Measurements from ENCODE around the gene SS18L1.

The SS18L1 gene

GRCh38 chr20:62149532-62150309, 6.2 kb downstream of the SS18L1 start:
- DNase-seq (ENCODE audit: extremely low spot score) = no peak
- no peak for TF ChIP-seq TARDBP (IDR thresholded peaks at IDR 0.05)
- no peak for TF ChIP-seq FOXA1 (IDR thresholded peaks at IDR 0.05)
- no peak for TF ChIP-seq L3MBTL2 (conservative IDR thresholded peaks at IDR 0.05)
- TF ChIP-seq ARNT (IDR thresholded peaks at IDR 0.05) = no peak
- no peak for TF ChIP-seq ELF4 (IDR thresholded peaks at IDR 0.05)
- TF ChIP-seq CTBP1 (IDR thresholded peaks at IDR 0.05; ENCODE audit: borderline replicate concordance) = no peak
- TF ChIP-seq FOXM1 (IDR thresholded peaks at IDR 0.05; ENCODE audit: borderline replicate concordance) = no peak
- TF ChIP-seq NFRKB (IDR thresholded peaks at IDR 0.05) = no peak
- no peak for TF ChIP-seq SP1 (IDR thresholded peaks at IDR 0.05)
- TF ChIP-seq ZNF384 (IDR thresholded peaks at IDR 0.05) = no peak
- no peak for TF ChIP-seq PKNOX1 (IDR thresholded peaks at IDR 0.05)
- no peak for TF ChIP-seq FOXK2 (IDR thresholded peaks at IDR 0.05)
- no peak for TF ChIP-seq HDGF (IDR thresholded peaks at IDR 0.05; ENCODE audit: borderline replicate concordance)
- POLR2A ChIA-PET = no interaction called here
- CTCF ChIA-PET = interaction anchor here (0.6 kb wide), 1 partner anchor 25 kb away, joined by 3 read pairs; no protein-coding TSS in a partner anchor

- POLR2A ChIA-PET = no interaction called here
- TF ChIP-seq TARDBP (IDR thresholded peaks at IDR 0.05) (no peak), PKNOX1 (IDR thresholded peaks at IDR 0.05) (no peak), SP1 (IDR thresholded peaks at IDR 0.05) (no peak), CTBP1 (IDR thresholded peaks at IDR 0.05; ENCODE audit: borderline replicate concordance) (no peak), LEF1 (IDR thresholded peaks at IDR 0.05; ENCODE audit: borderline replicate concordance) (no peak), FOXK2 (IDR thresholded peaks at IDR 0.05) (no peak), FOXA1 (IDR thresholded peaks at IDR 0.05) (no peak), ZNF384 (IDR thresholded peaks at IDR 0.05) (no peak), ELF4 (IDR thresholded peaks at IDR 0.05) (no peak), NFRKB (IDR thresholded peaks at IDR 0.05) (no peak), BHLHE40 (IDR thresholded peaks at IDR 0.05; ENCODE audit: borderline replicate concordance) (no peak), HDGF (IDR thresholded peaks at IDR 0.05; ENCODE audit: borderline replicate concordance) (no peak), SUZ12 (IDR thresholded peaks at IDR 0.05) (no peak), FOXM1 (IDR thresholded peaks at IDR 0.05; ENCODE audit: borderline replicate concordance) (no peak), ARNT (IDR thresholded peaks at IDR 0.05) (no peak), L3MBTL2 (conservative IDR thresholded peaks at IDR 0.05) (no peak)
- no peak for DNase-seq (ENCODE audit: extremely low spot score)
- CTCF ChIA-PET = no interaction called here
Observed at GRCh38 chr20:62150310-62150575, 6.7 kb downstream of the SS18L1 start.

GRCh38 chr20:62151225-62151624, 7.7 kb downstream of the SS18L1 start:
- no peak for DNase-seq (ENCODE audit: extremely low spot score)
- TF ChIP-seq FOXA1 (IDR thresholded peaks at IDR 0.05) = no peak
- TF ChIP-seq ARNT (IDR thresholded peaks at IDR 0.05) = no peak
- TF ChIP-seq ZNF384 (IDR thresholded peaks at IDR 0.05) = no peak
- TF ChIP-seq TARDBP (IDR thresholded peaks at IDR 0.05) = no peak
- no peak for TF ChIP-seq LEF1 (IDR thresholded peaks at IDR 0.05; ENCODE audit: borderline replicate concordance)
- no peak for TF ChIP-seq ELF4 (IDR thresholded peaks at IDR 0.05)
- TF ChIP-seq NFRKB (IDR thresholded peaks at IDR 0.05) = no peak
- TF ChIP-seq HDGF (IDR thresholded peaks at IDR 0.05; ENCODE audit: borderline replicate concordance) = no peak
- no peak for TF ChIP-seq BHLHE40 (IDR thresholded peaks at IDR 0.05; ENCODE audit: borderline replicate concordance)
- TF ChIP-seq L3MBTL2 (conservative IDR thresholded peaks at IDR 0.05) = no peak
- TF ChIP-seq FOXM1 (IDR thresholded peaks at IDR 0.05; ENCODE audit: borderline replicate concordance) = no peak
- TF ChIP-seq SP1 (IDR thresholded peaks at IDR 0.05) = no peak
- TF ChIP-seq CTBP1 (IDR thresholded peaks at IDR 0.05; ENCODE audit: borderline replicate concordance) = no peak
- no peak for TF ChIP-seq FOXK2 (IDR thresholded peaks at IDR 0.05)
- TF ChIP-seq PKNOX1 (IDR thresholded peaks at IDR 0.05) = no peak
- TF ChIP-seq SUZ12 (IDR thresholded peaks at IDR 0.05) = no peak
- ChIA-PET POLR2A (no interaction called here), CTCF (interaction anchor here (0.7 kb wide), 1 partner anchor 45 kb away, joined by 3 read pairs; no protein-coding TSS in a partner anchor)

GRCh38 chr20:62151835-62152364, 8.3 kb downstream of the SS18L1 start:
- CTCF ChIA-PET = no interaction called here
- TF ChIP-seq FOXA1 (IDR thresholded peaks at IDR 0.05) (no peak), CTBP1 (IDR thresholded peaks at IDR 0.05; ENCODE audit: borderline replicate concordance) (no peak), LEF1 (IDR thresholded peaks at IDR 0.05; ENCODE audit: borderline replicate concordance) (no peak), ELF4 (IDR thresholded peaks at IDR 0.05) (no peak), SUZ12 (IDR thresholded peaks at IDR 0.05) (no peak), L3MBTL2 (conservative IDR thresholded peaks at IDR 0.05) (no peak), FOXM1 (IDR thresholded peaks at IDR 0.05; ENCODE audit: borderline replicate concordance) (no peak), SP1 (IDR thresholded peaks at IDR 0.05) (no peak), ARNT (IDR thresholded peaks at IDR 0.05) (no peak), ZNF384 (IDR thresholded peaks at IDR 0.05) (no peak), FOXK2 (IDR thresholded peaks at IDR 0.05) (no peak), TARDBP (IDR thresholded peaks at IDR 0.05) (no peak), BHLHE40 (IDR thresholded peaks at IDR 0.05; ENCODE audit: borderline replicate concordance) (no peak), PKNOX1 (IDR thresholded peaks at IDR 0.05) (no peak), NFRKB (IDR thresholded peaks at IDR 0.05) (no peak), HDGF (IDR thresholded peaks at IDR 0.05; ENCODE audit: borderline replicate concordance) (no peak)

More at GRCh38 chr20:62151835-62152364, 8.3 kb downstream of the SS18L1 start:
- no peak for DNase-seq (ENCODE audit: extremely low spot score)
- POLR2A ChIA-PET = no interaction called here
